Fibroblast of pulmonary artery (primary cell): Measurements from ENCODE around the gene S100A6.
"Not testable (repeated sequence)": the region's sequence is repeated elsewhere in the genome, so short reads cannot be mapped to it uniquely, and the experiment has no call there.

ENCODE experiments used
- DNase-seq: peaks from one replicate; pipeline ENCODE4 v3.0.0-alpha.2; 2010; ENCODE audit warnings: low read depth
- H3K4me3 ChIP-seq: replicated peaks from 2 replicates; pipeline ENCODE4 v1.5.1; 2011; ENCODE audit warnings: low read depth, mild to moderate bottlenecking, control low read depth, low read length, moderate library complexity
- CTCF ChIP-seq: IDR thresholded peaks from 2 replicates; pipeline ENCODE4 v1.5.1; 2011; ENCODE audit warnings: mild to moderate bottlenecking, control low read depth, low read length, inconsistent platforms; ENCODE audit errors: missing control alignments

S100A6 gene

GRCh38 chr1:153563483-153563901, 27.7 kb upstream of the S100A6 start:
- DNase-seq, result no peak
- TF ChIP-seq CTCF, result no peak
- H3K4me3 ChIP-seq, result no peak overlapping the region

- H3K4me3 ChIP-seq, DNase-seq: not testable (repeated sequence)
These were observed 26.2 kb upstream of the S100A6 start for GRCh38 chr1:153562021-153562420.

GRCh38 chr1:153561466-153561985, 25.7 kb upstream of the S100A6 start:
- no peak for TF ChIP-seq CTCF
- no peak overlapping the region for H3K4me3 ChIP-seq
- DNase-seq, result no peak

- no peak for TF ChIP-seq CTCF
- DNase-seq, result no peak
- H3K4me3 ChIP-seq, result no peak overlapping the region
These were observed 25.1 kb upstream of the S100A6 start for GRCh38 chr1:153560771-153561465.

- TF ChIP-seq CTCF, result no peak
- DNase-seq, result no peak
These were observed 24.4 kb upstream of the S100A6 start for GRCh38 chr1:153560241-153560640.

GRCh38 chr1:153557877-153558276, 22.1 kb upstream of the S100A6 start:
- H3K4me3 ChIP-seq, result no peak overlapping the region
- no peak for TF ChIP-seq CTCF
- no peak for DNase-seq

More at GRCh38 chr1:153560241-153560640, 24.4 kb upstream of the S100A6 start:
- H3K4me3 ChIP-seq, result no peak overlapping the region

- TF ChIP-seq CTCF, result no peak
- no peak for DNase-seq
- H3K4me3 ChIP-seq, result no peak overlapping the region
These were observed 20.6 kb upstream of the S100A6 start for GRCh38 chr1:153556348-153556747.
